Hair follicular keratinocyte (primary cell): ENCODE results near the gene CYP4A11. TPM values are rescaled to one million over a fixed set of nuclear protein-coding genes. Genes with fewer than 3 reads are reported as not detected.

ENCODE experiments used
- total RNA-seq: library from RNA; depleted of rRNA; stranded (reverse); fragments of >200 nt; gene quantifications from 2 replicates; pipeline ENCODE4 v1.2.3, GENCODE V29; 2015

Gene CYP4A11, protein sequence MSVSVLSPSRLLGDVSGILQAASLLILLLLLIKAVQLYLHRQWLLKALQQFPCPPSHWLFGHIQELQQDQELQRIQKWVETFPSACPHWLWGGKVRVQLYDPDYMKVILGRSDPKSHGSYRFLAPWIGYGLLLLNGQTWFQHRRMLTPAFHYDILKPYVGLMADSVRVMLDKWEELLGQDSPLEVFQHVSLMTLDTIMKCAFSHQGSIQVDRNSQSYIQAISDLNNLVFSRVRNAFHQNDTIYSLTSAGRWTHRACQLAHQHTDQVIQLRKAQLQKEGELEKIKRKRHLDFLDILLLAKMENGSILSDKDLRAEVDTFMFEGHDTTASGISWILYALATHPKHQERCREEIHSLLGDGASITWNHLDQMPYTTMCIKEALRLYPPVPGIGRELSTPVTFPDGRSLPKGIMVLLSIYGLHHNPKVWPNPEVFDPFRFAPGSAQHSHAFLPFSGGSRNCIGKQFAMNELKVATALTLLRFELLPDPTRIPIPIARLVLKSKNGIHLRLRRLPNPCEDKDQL
- total RNA-seq: not detected in 2 replicates

DNA sequence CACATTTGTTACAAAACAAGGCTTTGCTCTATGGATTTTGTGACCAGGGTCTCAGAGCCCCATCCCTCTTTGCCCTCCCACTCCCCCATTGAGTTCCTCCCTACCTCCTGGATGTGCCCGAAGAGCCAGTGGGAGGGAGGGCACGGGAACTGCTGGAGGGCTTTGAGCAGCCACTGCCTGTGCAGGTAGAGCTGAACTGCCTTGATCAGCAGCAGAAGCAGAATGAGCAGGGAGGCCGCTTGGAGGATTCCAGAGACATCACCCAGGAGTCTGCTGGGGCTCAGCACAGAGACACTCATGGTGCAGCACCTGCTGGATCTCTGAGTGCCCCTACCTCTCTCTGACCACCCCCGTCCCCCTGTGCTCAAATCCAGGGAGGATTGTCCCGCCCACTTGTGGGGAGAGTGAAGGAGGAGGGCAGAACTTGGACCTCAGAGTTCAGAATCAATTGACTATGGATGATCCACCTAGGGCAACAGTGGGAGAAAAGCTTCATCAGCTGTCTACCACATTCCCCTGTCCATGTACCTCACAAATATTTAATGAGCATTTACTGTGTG lies at the start of gene CYP4A11:
Gene CYP4A11, minus strand, starts transcription at position 342 of the 560 bp plus-strand sequence. Its CDS starts 43 bp downstream, at position 299.

Other genes starting within 250 kb of the CYP4A11 start
- 50.1 and 55.3 TPM in 2 replicates for gene EFCAB14, start 222.4 kb downstream of the CYP4A11 start, total RNA-seq
- not detected in 2 replicates for gene CYP4B1, start 142.4 kb downstream of the CYP4A11 start, total RNA-seq
- gene CYP4X1, start 82.2 kb upstream of the CYP4A11 start, total RNA-seq: not detected in 2 replicates
- not detected in 2 replicates for gene CYP4Z1, start 125.8 kb upstream of the CYP4A11 start, total RNA-seq
- not detected in 2 replicates for gene CYP4A22, start 196.0 kb upstream of the CYP4A11 start, total RNA-seq
- gene PDZK1IP1, start 248.6 kb upstream of the CYP4A11 start, total RNA-seq: 3.5 and 6.2 TPM in 2 replicates